K562 (cell line): Measurements from ENCODE around the gene ADORA1. TPM values are rescaled to one million over a fixed set of nuclear protein-coding genes. Genes with fewer than 3 reads are reported as not detected.

Source experiments
- ATAC-seq: fragments of 200-7000 bp; cut with Tn5 transposase; 3 replicates; pipeline ENCODE4 v1.9.1; 2020; ENCODE audit warnings: moderate library complexity
- BruUV-seq: library from RNA; stranded (reverse); fragments of 400-500 nt; replicated peaks from 2 replicates; lab custom pipeline; 2021; lab: Mats Ljungman, UMichigan
- CTCF ChIA-PET: fragments of 300-600 bp; formaldehyde crosslinking; extraction: SDS; loops from one replicate; lab custom pipeline; 2021; ENCODE audit warnings: low intra/inter-chr PET ratio; lab: Yijun Ruan, JAX
- POLR2A ChIA-PET: fragments of 300-600, 350-650 bp; sonication (Branson Sonifier 250); formaldehyde crosslinking; extraction: SDS; loops from one replicate; lab custom pipeline; 2021; ENCODE audit warnings: antibody characterized with exemption, inconsistent platforms; lab: Yijun Ruan, JAX
- DNase-seq, 4 experiments: peaks; one replicate each; pipeline versions ENCODE4 v3.0.0 to v3.0.0-alpha.2; 2011 to 2018; ENCODE audit warnings: low spot score in 3 of 4, mixed read lengths in 3 of 4; ENCODE audit errors: extremely low read depth in 1 of 4
- FAIRE-seq: peaks from 2 replicates; lab custom pipeline; 2011; peaks lifted over from hg19 to GRCh38; lab: Jason Lieb, UNC
- H2AFZ ChIP-seq: 2 replicates; pipeline ENCODE4 v1.6.0; 2011; ENCODE audit warnings: low read depth, low read length, control low read depth, inconsistent platforms
- H3K27ac ChIP-seq: fragments of 200-600 bp; 3 replicates; pipeline ENCODE4 v1.8.0; 2011; ENCODE audit warnings: low read depth, mild to moderate bottlenecking, control low read depth, inconsistent platforms, low read length, moderate library complexity, mixed read lengths; ENCODE audit errors: extremely low read depth
- H3K27me3 ChIP-seq, 2 experiments: fragments of 300-600 bp in 1 of 2; 2 replicates in 1 of 2; 3 replicates in 1 of 2; pipeline versions ENCODE4 v1.6.0 to v1.8.0; 2011; ENCODE audit warnings: inconsistent platforms in 2 of 2, low read length in 2 of 2, mild to moderate bottlenecking in 1 of 2, mixed read lengths in 1 of 2, moderate library complexity in 1 of 2; ENCODE audit not compliant: control insufficient read depth in 2 of 2, insufficient read depth in 2 of 2
- H3K36me3 ChIP-seq: fragments of 300-600 bp; 3 replicates; pipeline ENCODE4 v1.8.0; 2011; ENCODE audit warnings: mild to moderate bottlenecking, low read length, inconsistent platforms; ENCODE audit not compliant: control insufficient read depth, insufficient read depth
- H3K4me1 ChIP-seq, 2 experiments: fragments of 200-600 bp in 1 of 2; replicated peaks in 1 of 2; 2 replicates in 1 of 2; 3 replicates in 1 of 2; pipeline versions ENCODE4 v1.5.1 to v1.8.0; 2011; ENCODE audit warnings: inconsistent platforms in 2 of 2, low read length in 2 of 2, mild to moderate bottlenecking in 1 of 2, mixed read lengths in 1 of 2, moderate library complexity in 1 of 2; ENCODE audit not compliant: control insufficient read depth in 2 of 2, insufficient read depth in 2 of 2
- H3K4me2 ChIP-seq: 2 replicates; pipeline ENCODE4 v1.6.1; 2011; ENCODE audit warnings: low read length, control low read depth, inconsistent platforms, mixed read lengths; ENCODE audit not compliant: insufficient read depth
- H3K4me3 ChIP-seq: fragments of 200-600 bp; sonication (generic), shearing (Covaris generic); 2 replicates; pipeline ENCODE4 v1.5.1; 2016; ENCODE audit warnings: control low read depth, inconsistent platforms
- H3K79me2 ChIP-seq: fragments of 200-600 bp; 3 replicates; pipeline ENCODE4 v1.8.0; 2011; ENCODE audit warnings: low read length, inconsistent platforms; ENCODE audit not compliant: control insufficient read depth, insufficient read depth
- H3K9ac ChIP-seq, 2 experiments: 2 replicates each; pipeline versions ENCODE4 v1.6.0 to v1.6.1; 2011; ENCODE audit warnings: low read depth in 2 of 2, low read length in 2 of 2, control low read depth in 1 of 2, inconsistent platforms in 1 of 2, mild to moderate bottlenecking in 1 of 2, mixed read lengths in 1 of 2; ENCODE audit not compliant: insufficient read depth in 1 of 2
- H3K9me1 ChIP-seq: one replicate; pipeline ENCODE4 v1.6.0; 2011; ENCODE audit warnings: inconsistent platforms, mild to moderate bottlenecking, low read length, moderate library complexity; ENCODE audit not compliant: control insufficient read depth, insufficient read depth
- H3K9me3 ChIP-seq: replicated peaks from 2 replicates; pipeline ENCODE4 v1.5.1; 2011; ENCODE audit warnings: low read depth, low read length, inconsistent platforms; ENCODE audit not compliant: control insufficient read depth, insufficient read depth
- H4K20me1 ChIP-seq: replicated peaks from 2 replicates; pipeline ENCODE4 v1.6.1; 2011; ENCODE audit warnings: low read length, inconsistent platforms, mixed read lengths; ENCODE audit not compliant: control insufficient read depth, insufficient read depth
- EP400 ChIP-seq: fragments of 450-650 bp; IDR thresholded peaks from 2 replicates; pipeline ENCODE4 v1.6.1; 2017; ENCODE audit warnings: antibody characterized with exemption, mild to moderate bottlenecking, moderate library complexity
- HLTF ChIP-seq: fragments of 450-650 bp; IDR thresholded peaks from 2 replicates; pipeline ENCODE4 v1.6.1; 2016
- HNRNPH1 ChIP-seq: fragments of 200-400 bp; formaldehyde crosslinking; optimal IDR thresholded peaks from 2 replicates; pipeline ENCODE3; 2017; ENCODE audit warnings: low read depth, mild to moderate bottlenecking, low read length, moderate library complexity
- NFATC3 ChIP-seq: fragments of 450-650 bp; IDR thresholded peaks from 2 replicates; pipeline ENCODE4 v1.6.1; 2017; ENCODE audit warnings: mild to moderate bottlenecking
- PHB ChIP-seq: fragments of 250-450 bp; sonication (Bioruptor Pico); IDR thresholded peaks from 2 replicates; pipeline ENCODE4 v1.5.0; 2021
- SAFB ChIP-seq: fragments of 200-400 bp; formaldehyde crosslinking; IDR thresholded peaks from 2 replicates; pipeline ENCODE4 v1.6.1; 2017; ENCODE audit warnings: low read depth, low read length, borderline replicate concordance
- WHSC1 ChIP-seq: IDR thresholded peaks from one replicate; pipeline ENCODE4 v1.6.1; 2012; ENCODE audit warnings: low read length, control low read depth, inconsistent platforms
- ZNF589 ChIP-seq: fragments of 200-800 bp; sonication (Bioruptor generic); IDR thresholded peaks from 2 replicates; pipeline ENCODE4 v1.6.1; 2016; ENCODE audit warnings: low read depth, missing genetic modification characterization, missing compliant biosample characterization
- WGBS: fragments of 100-300 bp; shearing (Covaris generic); methylation state at CpG from one replicate; pipeline ENCODE4 v1.1.6; 2016; ENCODE audit warnings: low coverage, mixed read lengths; ENCODE audit not compliant: insufficient coverage; ENCODE audit errors: missing lambda C conversion rate; 5-methylcytosine and 5-hydroxymethylcytosine counted together
- in situ Hi-C: fragments of 300-500 bp; cut with MboI; formaldehyde crosslinking; loops from 4 replicates; pipeline ENCODE4 v1.15.0; 2018; ENCODE audit warnings: inconsistent platforms, mixed read lengths
- intact Hi-C: fragments of 100-400 bp; cut with micrococcal nuclease; formaldehyde crosslinking; loops from 2 replicates; pipeline ENCODE4 v1.14.2; 2022
- polyA plus RNA-seq, 8 experiments: library from polyadenylated mRNA; depleted of rRNA in 4 of 8; stranded (reverse) in 5 of 8; unstranded in 3 of 8; fragments of >200 nt; fragmentation: Nextera tagmentation in 2 of 8; fragmentation: Illumina TruSeq in 1 of 8; extraction: Ambion mirVana in 2 of 8; extraction: Trizol in 1 of 8; gene quantifications; 2 replicates each; pipeline versions ENCODE4 v1.2.1 to v1.2.3, GENCODE V29; 2011 to 2014; ENCODE audit warnings: inconsistent platforms in 1 of 8, missing spikeins in 1 of 8
- total RNA-seq, 7 experiments: library from RNA; depleted of rRNA in 6 of 7; stranded (reverse); fragments of >200 nt in 6 of 7; fragmentation: Illumina TruSeq in 2 of 7; extraction: Trizol in 2 of 7; gene quantifications; 2 replicates each; pipeline versions ENCODE4 v1.2.1 to v1.2.3, GENCODE V29; 2011 to 2021; ENCODE audit warnings: low replicate concordance in 1 of 7

ADORA1 gene
- total and polyA plus RNA-seq, 9 of the 15 experiments (the other 6 are each of a cell fraction or from before 2014, with no cell fraction given): not detected

- Histone ChIP-seq H3K4me2 (no peak overlapping the region), H2AFZ (no peak overlapping the region), H3K9ac (no peak overlapping the region), H3K4me3 (no peak overlapping the region), H4K20me1 (no peaks in the 10 kb centered on the region), H3K36me3 (no peaks in the 10 kb centered on the region), H3K79me2 (no peaks in the 10 kb centered on the region), H3K9me3 (no peaks in the 10 kb centered on the region), H3K9me1 (no peaks in the 10 kb centered on the region), H3K27ac (no peak overlapping the region), H3K4me1 (no peaks in the 10 kb centered on the region), H3K27me3 (peaks cover 29 to 67% of the 10 kb centered on the region in 2 experiments)
- WGBS: 4% methylated on average over 8 of the region's 8 CpGs
- TF ChIP-seq HNRNPH1 (no peak), PHB (CRISPR knock-in tag) (no peak), WHSC1 (no peak), EP400 (no peak), SAFB (no peak), HLTF (no peak), ZNF589 (CRISPR knock-in tag) (no peak), NFATC3 (no peak)
- no peak for DNase-seq
- ChIA-PET POLR2A (interaction anchor here (0.6 to 1.0 kb wide), 2 partner anchors 9 to 54 kb away, joined by 3 to 5 read pairs; no protein-coding TSS in a partner anchor), CTCF (no interaction called here)
- intact Hi-C loops: no loop called here
- no TSS peak for BruUV-seq
- no peak for ATAC-seq
- FAIRE-seq: no peak
- in situ Hi-C loops: no loop called here
Observed at GRCh38 chr1:203139976-203140475, 12.5 kb downstream of the ADORA1 start.
